Activated B cell treated with CpG ODN at 0.5 μM for 24 hours (primary cell): ENCODE measurements around the gene RNF7. TPM values are rescaled to one million over a fixed set of nuclear protein-coding genes. Genes with fewer than 3 reads are reported as not detected.

Source experiments
- ATAC-seq: fragments of 200-7000 bp; cut with Tn5 transposase; one replicate; pipeline ENCODE4 v1.10.0; 2021; ENCODE audit warnings: low read depth, mild to moderate bottlenecking, moderate library complexity
- CTCF ChIA-PET: fragments of 350-600 bp; sonication (Branson Sonifier 250); formaldehyde crosslinking; loops from one replicate; lab custom pipeline; 2021; ENCODE audit warnings: antibody characterized with exemption; lab: Charles Lee
- POLR2A ChIA-PET: fragments of 350-600 bp; sonication (Branson Sonifier 250); formaldehyde crosslinking; loops from one replicate; lab custom pipeline; 2021; ENCODE audit warnings: antibody characterized with exemption; lab: Charles Lee
- DNase-seq: peaks from one replicate; pipeline ENCODE4 v3.0.0; 2022
- H3K27ac Mint-ChIP-seq: one replicate; pipeline ENCODE4 v1.8.0; 2020; ENCODE audit warnings: mixed read lengths
- H3K27me3 Mint-ChIP-seq: one replicate; pipeline ENCODE4 v1.8.0; 2021; ENCODE audit warnings: mixed read lengths
- H3K36me3 Mint-ChIP-seq: one replicate; pipeline ENCODE4 v1.8.0; 2021; ENCODE audit warnings: low read depth, mixed read lengths
- H3K4me1 Mint-ChIP-seq: one replicate; pipeline ENCODE4 v1.8.0; 2021; ENCODE audit warnings: mixed read lengths
- H3K4me3 Mint-ChIP-seq: one replicate; pipeline ENCODE4 v1.8.0; 2020; ENCODE audit warnings: mild to moderate bottlenecking, mixed read lengths
- H3K9me3 Mint-ChIP-seq: one replicate; pipeline ENCODE4 v1.8.0; 2020; ENCODE audit warnings: mixed read lengths
- intact Hi-C: fragments of 100-400 bp; cut with micrococcal nuclease; formaldehyde crosslinking; loops from one replicate; pipeline ENCODE4 v1.15.1; 2024
- total RNA-seq: library from RNA; stranded (reverse); gene quantifications from 2 replicates; pipeline ENCODE4 v1.2.3, GENCODE V29; 2022
- TF ChIP-seq, protein P1 (sequence below): fragments of 200-600 bp; IDR thresholded peaks from one replicate; pipeline ENCODE4 v1.8.0; 2022; ENCODE audit warnings: antibody characterized with exemption, mild to moderate bottlenecking

Gene RNF7
- total RNA-seq, 1 donor from 2014 or later, result 62.1 TPM

DNA sequence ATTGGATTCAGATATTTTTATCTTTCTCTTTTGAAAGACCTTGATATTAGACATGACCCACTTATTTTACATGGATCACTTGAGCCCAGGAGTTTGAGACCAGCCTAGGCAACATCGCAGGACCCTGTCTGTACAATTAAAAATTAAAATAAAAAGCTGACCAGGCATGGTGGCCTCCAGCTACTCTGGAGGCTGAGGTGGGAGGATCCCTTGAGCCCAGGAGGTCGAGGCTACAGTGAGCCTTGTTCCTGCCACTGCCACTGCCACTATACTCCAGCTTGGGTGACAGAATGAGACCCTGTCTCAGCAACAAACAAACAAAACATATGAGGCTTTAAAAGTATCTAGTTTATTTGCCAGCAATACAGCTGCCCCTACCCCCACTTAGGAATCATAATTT is 1.6 kb downstream of the RNF7 start:
- H3K27ac Mint-ChIP-seq, result no peak overlapping the region

DNA sequence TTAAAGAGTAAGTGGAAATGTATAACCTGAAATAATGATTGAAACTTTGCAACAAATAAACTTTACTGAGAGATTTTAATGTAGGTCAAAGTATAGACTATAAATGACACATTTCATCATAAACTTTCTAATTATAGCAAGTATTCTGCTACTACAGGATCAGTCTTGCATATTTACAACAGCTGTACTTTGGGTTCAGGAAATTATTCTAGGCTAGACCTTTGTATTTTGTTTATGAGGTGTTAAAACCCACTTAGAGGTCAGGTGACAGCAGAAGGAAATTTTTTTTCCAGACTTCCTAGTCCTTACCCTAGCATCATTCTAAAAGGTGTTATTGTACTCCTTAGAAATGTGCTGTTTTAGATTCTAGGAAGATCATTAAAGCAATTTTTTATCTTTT is 2.3 kb downstream of the RNF7 start:
- intact Hi-C loops, result no loop called here
- TF ChIP-seq, protein P1, sequence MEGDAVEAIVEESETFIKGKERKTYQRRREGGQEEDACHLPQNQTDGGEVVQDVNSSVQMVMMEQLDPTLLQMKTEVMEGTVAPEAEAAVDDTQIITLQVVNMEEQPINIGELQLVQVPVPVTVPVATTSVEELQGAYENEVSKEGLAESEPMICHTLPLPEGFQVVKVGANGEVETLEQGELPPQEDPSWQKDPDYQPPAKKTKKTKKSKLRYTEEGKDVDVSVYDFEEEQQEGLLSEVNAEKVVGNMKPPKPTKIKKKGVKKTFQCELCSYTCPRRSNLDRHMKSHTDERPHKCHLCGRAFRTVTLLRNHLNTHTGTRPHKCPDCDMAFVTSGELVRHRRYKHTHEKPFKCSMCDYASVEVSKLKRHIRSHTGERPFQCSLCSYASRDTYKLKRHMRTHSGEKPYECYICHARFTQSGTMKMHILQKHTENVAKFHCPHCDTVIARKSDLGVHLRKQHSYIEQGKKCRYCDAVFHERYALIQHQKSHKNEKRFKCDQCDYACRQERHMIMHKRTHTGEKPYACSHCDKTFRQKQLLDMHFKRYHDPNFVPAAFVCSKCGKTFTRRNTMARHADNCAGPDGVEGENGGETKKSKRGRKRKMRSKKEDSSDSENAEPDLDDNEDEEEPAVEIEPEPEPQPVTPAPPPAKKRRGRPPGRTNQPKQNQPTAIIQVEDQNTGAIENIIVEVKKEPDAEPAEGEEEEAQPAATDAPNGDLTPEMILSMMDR, result no peak
- CTCF ChIA-PET, result interaction anchor here (2.7 to 2.8 kb wide), 2 partner anchors 135 to 173 kb away, joined by 10 to 25 read pairs; no protein-coding TSS in a partner anchor
- POLR2A ChIA-PET, result interaction anchor here (0.7 to 1.0 kb wide), 4 partner anchors 53 to 331 kb away, joined by 3 to 4 read pairs (median 3); partner anchors contain the start of gene ATP1B3
- ATAC-seq (no peak), DNase-seq (no peak)
- H3K27me3 Mint-ChIP-seq, result no peaks in the 10 kb centered on the region
- H3K9me3 Mint-ChIP-seq, result no peaks in the 10 kb centered on the region
- H3K4me1 Mint-ChIP-seq, result peaks cover 44% of the 10 kb centered on the region
- peaks cover 34% of the 10 kb centered on the region for H3K36me3 Mint-ChIP-seq
- no peak overlapping the region for H3K4me3 Mint-ChIP-seq
- no peak overlapping the region for H3K27ac Mint-ChIP-seq

More for the DNA sequence above, 1.6 kb downstream of the RNF7 start:
- TF ChIP-seq, protein P1, result no peak
- DNase-seq (no peak), ATAC-seq (no peak)
- peak overlapping the region; percentile 96 for H3K4me3 Mint-ChIP-seq
- no peaks in the 10 kb centered on the region for H3K9me3 Mint-ChIP-seq
- ChIA-PET POLR2A (interaction anchor here (0.7 to 1.0 kb wide), 4 partner anchors 54 to 332 kb away, joined by 3 to 4 read pairs (median 3); partner anchors contain the start of gene ATP1B3), CTCF (interaction anchor here (2.7 to 2.8 kb wide), 2 partner anchors 136 to 174 kb away, joined by 10 to 25 read pairs; no protein-coding TSS in a partner anchor)
- no peaks in the 10 kb centered on the region for H3K27me3 Mint-ChIP-seq
- intact Hi-C loops, result loop anchor here (2.0 to 10.0 kb wide), 9 partner anchors 252 to 1261 kb away; partner anchors contain the start of genes ATR, PXYLP1, RASA2 and SLC25A36
- H3K4me1 Mint-ChIP-seq, result peaks cover 44% of the 10 kb centered on the region
- peaks cover 30% of the 10 kb centered on the region for H3K36me3 Mint-ChIP-seq

DNA sequence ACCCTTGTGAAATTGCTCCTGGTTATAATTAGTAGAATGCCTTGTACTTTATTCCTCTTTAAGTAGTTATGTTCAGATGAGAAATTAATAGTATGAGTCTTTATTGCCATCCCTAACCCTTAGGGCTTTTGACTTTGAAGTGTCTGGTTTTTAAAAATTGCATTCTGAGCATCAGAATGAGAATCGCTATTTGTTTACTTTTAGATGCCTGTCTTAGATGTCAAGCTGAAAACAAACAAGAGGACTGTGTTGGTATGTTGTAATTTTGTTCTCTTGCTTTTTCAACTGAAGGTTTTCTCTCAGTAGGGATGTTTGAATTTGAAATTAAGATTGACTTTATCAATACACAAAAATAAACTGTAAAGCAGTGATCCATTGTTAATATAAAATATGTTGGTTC is 5.2 kb downstream of the RNF7 start:
- Mint-ChIP-seq H3K27me3 (no peaks in the 10 kb centered on the region), H3K4me1 (peaks cover 33% of the 10 kb centered on the region), H3K36me3 (peaks cover 51% of the 10 kb centered on the region), H3K4me3 (no peak overlapping the region), H3K27ac (no peak overlapping the region), H3K9me3 (no peaks in the 10 kb centered on the region)
- ATAC-seq (no peak), DNase-seq (no peak)
- TF ChIP-seq, protein P1, result no peak
- ChIA-PET CTCF (no interaction called here), POLR2A (no interaction called here)
- intact Hi-C loops, result no loop called here

DNA sequence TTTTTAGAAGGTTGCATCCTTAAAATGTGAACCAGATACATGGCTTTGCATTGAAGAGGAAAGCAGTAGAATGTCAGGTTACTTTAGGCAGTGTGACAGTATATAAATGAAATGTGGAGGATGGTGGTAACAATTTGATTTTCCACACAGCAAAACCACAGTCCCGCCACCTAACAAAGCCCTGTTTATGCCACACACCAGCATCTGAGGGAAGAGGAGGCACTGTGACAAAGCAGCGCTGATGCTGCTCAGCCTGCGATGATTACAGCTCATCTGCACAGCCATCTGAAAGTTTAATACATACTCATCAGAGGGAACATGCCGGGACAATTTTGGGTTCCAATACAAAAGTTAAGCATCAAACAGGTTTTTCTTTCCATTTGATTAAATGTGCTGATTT is 8.9 kb downstream of the RNF7 start:
- peaks cover 7% of the 10 kb centered on the region for H3K4me1 Mint-ChIP-seq
- ChIA-PET POLR2A (interaction anchor here (0.6 kb wide), 1 partner anchor 9 kb away, joined by 7 read pairs; the partner anchor contains the start of gene RNF7), CTCF (no interaction called here)
- peaks cover 54% of the 10 kb centered on the region for H3K36me3 Mint-ChIP-seq
- TF ChIP-seq, protein P1, result no peak
- H3K27ac Mint-ChIP-seq, result no peak overlapping the region
- DNase-seq, result no peak
- H3K27me3 Mint-ChIP-seq, result no peaks in the 10 kb centered on the region
- no peak for ATAC-seq
- H3K9me3 Mint-ChIP-seq, result no peaks in the 10 kb centered on the region
- H3K4me3 Mint-ChIP-seq, result no peak overlapping the region
- intact Hi-C loops, result no loop called here

DNA sequence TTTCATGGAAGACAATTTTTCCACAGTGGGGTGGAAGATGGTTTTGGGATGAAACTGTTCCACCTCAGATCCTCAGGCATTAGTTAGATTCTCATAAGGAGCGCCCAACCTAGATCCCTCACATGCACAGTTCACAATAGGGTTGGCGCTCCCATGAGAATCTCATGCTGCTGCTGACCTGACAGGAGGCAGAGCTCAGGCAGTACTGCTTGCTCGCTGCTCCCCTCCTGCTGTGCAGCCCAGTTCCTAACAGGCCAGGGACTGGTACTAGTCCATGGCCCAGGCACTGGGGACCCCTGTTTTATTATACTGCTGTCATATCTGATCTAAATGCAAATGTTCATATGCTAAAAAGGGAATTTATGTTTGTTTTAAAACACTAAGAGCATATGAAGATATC is 15.3 kb downstream of the RNF7 start:
- no peak overlapping the region for H3K27ac Mint-ChIP-seq
- TF ChIP-seq, protein P1, result no peak
- no peak for ATAC-seq
- DNase-seq, result no peak
- no peaks in the 10 kb centered on the region for H3K9me3 Mint-ChIP-seq
- POLR2A ChIA-PET, result no interaction called here
- CTCF ChIA-PET, result interaction anchor here (1.0 kb wide), 1 partner anchor 18 kb away, joined by 3 read pairs; no protein-coding TSS in a partner anchor
- H3K4me1 Mint-ChIP-seq, result no peaks in the 10 kb centered on the region
- H3K4me3 Mint-ChIP-seq, result no peak overlapping the region
- intact Hi-C loops, result no loop called here
- H3K27me3 Mint-ChIP-seq, result no peaks in the 10 kb centered on the region
- peaks cover 16% of the 10 kb centered on the region for H3K36me3 Mint-ChIP-seq
